Dendritic cell treated with granulocyte-macrophage colony-stimulating factor and Interleukin-4, amounts not matched to agents 40 ng/mL and 50 ng/mL, for 4 days (primary cell): ENCODE results near the gene FUT4.
A peak's percentile ranks its signal among the peaks of the same experiment; 100 is the strongest.

Source experiments
- H3K27ac Mint-ChIP-seq: one replicate; pipeline ENCODE4 v1.8.0; 2022; ENCODE audit warnings: mild to moderate bottlenecking, mixed read lengths
- H3K27me3 Mint-ChIP-seq: one replicate; pipeline ENCODE4 v1.8.0; 2022; ENCODE audit warnings: mild to moderate bottlenecking, mixed read lengths
- H3K36me3 Mint-ChIP-seq: one replicate; pipeline ENCODE4 v1.8.0; 2022; ENCODE audit warnings: low read depth, mixed read lengths
- H3K4me1 Mint-ChIP-seq: one replicate; pipeline ENCODE4 v1.8.0; 2022; ENCODE audit warnings: low read depth, mixed read lengths
- H3K4me3 Mint-ChIP-seq: one replicate; pipeline ENCODE4 v1.8.0; 2022; ENCODE audit warnings: mild to moderate bottlenecking, moderate library complexity, mixed read lengths
- H3K9me3 Mint-ChIP-seq: one replicate; pipeline ENCODE4 v1.8.0; 2022; ENCODE audit warnings: mixed read lengths
- intact Hi-C: fragments of 100-400 bp; cut with micrococcal nuclease; formaldehyde crosslinking; loops from one replicate; pipeline ENCODE4 v1.15.0; 2022

Gene FUT4

DNA sequence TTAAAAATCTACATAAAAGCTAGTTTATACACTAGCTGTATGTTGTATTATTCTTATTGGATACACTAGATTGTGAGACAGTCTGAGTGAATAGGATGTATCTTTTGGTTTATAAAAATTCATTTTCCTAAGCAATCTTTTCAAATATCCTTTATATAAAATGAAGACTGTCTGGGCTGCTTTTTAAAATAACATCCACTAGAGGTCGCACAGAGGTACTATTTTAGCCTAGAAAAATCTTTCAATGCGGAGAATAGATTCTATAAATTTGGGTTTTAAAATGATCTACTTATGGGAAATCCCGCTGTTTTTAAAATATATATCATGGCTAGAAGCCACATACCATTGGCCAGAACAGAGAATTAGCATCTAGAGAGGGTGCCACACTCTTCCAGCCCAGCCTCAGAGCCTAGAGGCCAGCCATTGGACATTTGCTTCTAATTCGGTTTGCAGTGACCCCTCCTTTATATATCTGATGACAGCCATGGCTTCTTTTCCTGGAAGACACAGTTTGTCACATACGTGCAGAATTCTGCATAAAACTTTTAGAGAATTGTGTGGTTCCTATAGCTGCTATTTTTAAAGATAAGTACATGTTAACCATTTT is 24.1 kb upstream of the FUT4 start:
- no peak overlapping the region for H3K27ac Mint-ChIP-seq
- H3K27me3 Mint-ChIP-seq = no peaks in the 10 kb centered on the region
- intact Hi-C loops = loop anchor here (1.0 to 10.0 kb wide), 3 partner anchors 79 to 375 kb away; no protein-coding TSS in a partner anchor
- H3K4me3 Mint-ChIP-seq = no peak overlapping the region
- no peaks in the 10 kb centered on the region for H3K36me3 Mint-ChIP-seq
- H3K9me3 Mint-ChIP-seq = no peaks in the 10 kb centered on the region
- no peaks in the 10 kb centered on the region for H3K4me1 Mint-ChIP-seq

- Mint-ChIP-seq H3K4me1 (peaks cover 11% of the 10 kb centered on the region), H3K4me3 (no peak overlapping the region), H3K9me3 (no peaks in the 10 kb centered on the region), H3K36me3 (no peaks in the 10 kb centered on the region), H3K27me3 (no peaks in the 10 kb centered on the region), H3K27ac (no peak overlapping the region)
- intact Hi-C loops = loop anchor here (10.0 kb wide), 1 partner anchor 373 kb away; no protein-coding TSS in a partner anchor
Measured at GRCh38 chr11:94521684-94522083, 22.0 kb upstream of the FUT4 start.

GRCh38 chr11:94524341-94524740 is 19.4 kb upstream of the FUT4 start:
- Mint-ChIP-seq H3K27ac (no peak overlapping the region), H3K36me3 (no peaks in the 10 kb centered on the region), H3K27me3 (no peaks in the 10 kb centered on the region), H3K9me3 (no peaks in the 10 kb centered on the region), H3K4me1 (peaks cover 18% of the 10 kb centered on the region), H3K4me3 (no peak overlapping the region)
- intact Hi-C loops = loop anchor here (10.0 kb wide), 1 partner anchor 370 kb away; no protein-coding TSS in a partner anchor

DNA sequence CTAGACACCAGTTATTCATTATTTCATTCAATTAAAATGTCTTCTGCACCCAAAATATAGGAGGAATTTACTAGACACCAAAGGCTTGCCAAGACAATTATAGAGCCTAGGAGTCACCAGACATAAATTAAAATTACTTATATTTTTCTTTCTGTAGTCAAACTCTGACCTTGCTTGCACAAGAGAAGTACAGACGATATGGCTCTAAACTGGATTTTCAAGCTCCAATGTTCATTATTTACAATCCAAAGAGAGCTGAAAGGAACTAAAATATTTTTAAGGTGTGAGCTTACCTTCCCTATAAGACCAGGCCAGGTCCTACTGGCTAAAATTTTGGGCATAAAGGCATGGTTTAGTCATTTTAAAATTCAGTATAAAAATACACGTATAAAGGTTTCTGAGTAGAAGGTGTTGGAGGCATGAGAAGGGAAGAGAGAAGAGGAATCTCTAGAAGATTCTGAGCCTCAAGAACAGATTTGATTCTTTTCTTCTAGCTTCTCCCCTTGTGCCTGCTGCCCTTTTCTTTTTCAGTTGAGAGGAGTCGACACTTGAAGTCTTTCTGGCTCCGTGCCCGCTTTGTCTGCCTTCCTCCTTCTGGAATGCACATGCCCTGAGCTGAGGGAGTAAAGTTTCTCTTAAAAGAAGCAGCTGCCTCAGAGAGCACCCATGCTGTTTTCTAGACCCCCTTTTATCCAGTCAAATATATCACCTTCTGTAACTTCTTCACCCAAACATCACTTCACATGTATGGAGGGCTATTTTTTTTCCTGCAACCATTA is 18.0 kb upstream of the FUT4 start:
- H3K36me3 Mint-ChIP-seq = no peaks in the 10 kb centered on the region
- peak overlapping the region; percentile 21 for H3K4me3 Mint-ChIP-seq
- no peaks in the 10 kb centered on the region for H3K9me3 Mint-ChIP-seq
- intact Hi-C loops = loop anchor here (10.0 kb wide), 1 partner anchor 369 kb away; no protein-coding TSS in a partner anchor
- H3K27ac Mint-ChIP-seq = no peak overlapping the region
- peaks cover 18% of the 10 kb centered on the region for H3K4me1 Mint-ChIP-seq
- H3K27me3 Mint-ChIP-seq = no peaks in the 10 kb centered on the region

DNA sequence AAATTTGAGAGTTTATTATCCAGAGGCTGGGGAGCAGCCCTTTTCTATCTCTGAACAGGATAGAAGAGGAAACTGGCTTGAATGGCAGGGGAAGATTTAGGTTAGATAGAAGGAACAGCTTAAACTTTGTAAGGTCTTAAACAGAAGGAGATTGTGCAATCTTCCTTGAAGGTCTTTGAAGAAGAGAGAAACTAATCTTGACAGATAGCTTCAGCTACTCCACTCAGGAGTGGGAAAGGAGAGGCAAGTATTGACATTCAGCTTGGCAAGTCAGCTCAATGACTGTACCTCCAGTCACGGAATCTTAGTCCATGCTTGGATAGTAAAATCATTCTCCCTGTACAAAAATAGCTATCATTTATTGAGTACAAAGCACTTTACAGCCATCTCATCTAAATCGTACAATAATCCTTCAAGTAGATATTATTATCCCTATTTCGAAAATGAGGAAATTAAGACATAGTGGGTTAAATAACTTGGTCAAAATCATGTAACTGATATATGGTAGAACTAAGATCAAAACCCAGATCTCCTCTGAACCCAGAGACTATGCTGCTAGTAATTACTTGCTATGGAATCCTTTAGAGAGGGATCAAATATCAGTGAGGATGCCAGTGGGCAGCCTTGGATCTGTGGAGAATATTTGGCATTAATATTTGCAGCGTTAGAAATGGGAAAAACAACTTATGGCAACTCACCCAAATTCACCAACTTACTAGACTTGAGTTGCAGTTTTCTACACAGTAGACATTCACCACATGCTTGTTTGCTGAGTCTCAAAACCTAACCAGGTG is 16.9 kb upstream of the FUT4 start:
- Mint-ChIP-seq H3K4me1 (peaks cover 18% of the 10 kb centered on the region), H3K36me3 (no peaks in the 10 kb centered on the region), H3K27ac (no peak overlapping the region), H3K27me3 (no peaks in the 10 kb centered on the region), H3K4me3 (no peak overlapping the region), H3K9me3 (no peaks in the 10 kb centered on the region)
- intact Hi-C loops = loop anchor here (10.0 kb wide), 1 partner anchor 368 kb away; no protein-coding TSS in a partner anchor

- Mint-ChIP-seq H3K9me3 (no peaks in the 10 kb centered on the region), H3K4me1 (peaks cover 26% of the 10 kb centered on the region), H3K27me3 (no peaks in the 10 kb centered on the region), H3K36me3 (no peaks in the 10 kb centered on the region), H3K4me3 (no peak overlapping the region), H3K27ac (no peak overlapping the region)
- intact Hi-C loops = loop anchor here (10.0 kb wide), 1 partner anchor 366 kb away; no protein-coding TSS in a partner anchor
Measured at GRCh38 chr11:94528551-94528950, 15.2 kb upstream of the FUT4 start.

GRCh38 chr11:94532211-94532610 is 11.5 kb upstream of the FUT4 start:
- Mint-ChIP-seq H3K36me3 (no peaks in the 10 kb centered on the region), H3K27ac (no peak overlapping the region), H3K4me3 (no peak overlapping the region), H3K27me3 (no peaks in the 10 kb centered on the region), H3K9me3 (no peaks in the 10 kb centered on the region), H3K4me1 (peaks cover 20% of the 10 kb centered on the region)
- intact Hi-C loops = loop anchor here (10.0 kb wide), 1 partner anchor 223 kb away; no protein-coding TSS in a partner anchor

- H3K4me1 Mint-ChIP-seq = peaks cover 24% of the 10 kb centered on the region
- H3K27me3 Mint-ChIP-seq = no peaks in the 10 kb centered on the region
- H3K36me3 Mint-ChIP-seq = no peaks in the 10 kb centered on the region
Measured at GRCh38 chr11:94533206-94533605, 10.5 kb upstream of the FUT4 start.

GRCh38 chr11:94533696-94534630 is 9.8 kb upstream of the FUT4 start:
- H3K4me1 Mint-ChIP-seq = peaks cover 24% of the 10 kb centered on the region
- no peaks in the 10 kb centered on the region for H3K36me3 Mint-ChIP-seq
- H3K27me3 Mint-ChIP-seq = no peaks in the 10 kb centered on the region
- H3K4me3 Mint-ChIP-seq = peak overlapping the region; percentile 44
- peak overlapping the region; percentile 79 for H3K27ac Mint-ChIP-seq
- intact Hi-C loops = loop anchor here (10.0 kb wide), 1 partner anchor 221 kb away; no protein-coding TSS in a partner anchor
- no peaks in the 10 kb centered on the region for H3K9me3 Mint-ChIP-seq

More at GRCh38 chr11:94533206-94533605, 10.5 kb upstream of the FUT4 start:
- intact Hi-C loops = loop anchor here (10.0 kb wide), 1 partner anchor 222 kb away; no protein-coding TSS in a partner anchor
- Mint-ChIP-seq H3K9me3 (no peaks in the 10 kb centered on the region), H3K27ac (no peak overlapping the region), H3K4me3 (no peak overlapping the region)

DNA sequence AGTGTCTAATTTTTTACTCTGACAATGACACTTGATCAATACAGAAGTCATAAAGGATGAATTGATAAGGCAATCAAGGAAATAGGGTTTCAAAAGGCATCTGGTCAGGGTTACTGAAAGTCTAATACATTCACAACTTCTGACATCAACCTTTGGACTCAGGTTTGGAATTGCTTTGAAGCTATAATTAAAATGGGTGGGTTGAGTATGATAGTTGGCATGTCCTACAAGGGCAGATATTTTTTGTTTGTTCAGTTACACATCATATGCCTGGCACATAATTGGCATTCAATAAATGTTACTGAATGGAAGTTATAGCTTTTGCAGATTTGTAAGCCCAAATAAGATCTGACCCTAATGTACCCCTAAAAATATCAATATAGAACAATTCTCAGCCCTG is 7.3 kb upstream of the FUT4 start:
- no peaks in the 10 kb centered on the region for H3K27me3 Mint-ChIP-seq
- peaks cover 24% of the 10 kb centered on the region for H3K4me1 Mint-ChIP-seq
- no peak overlapping the region for H3K4me3 Mint-ChIP-seq
- no peak overlapping the region for H3K27ac Mint-ChIP-seq
- intact Hi-C loops = loop anchor here (10.0 kb wide), 1 partner anchor 218 kb away; no protein-coding TSS in a partner anchor
- no peaks in the 10 kb centered on the region for H3K9me3 Mint-ChIP-seq
- H3K36me3 Mint-ChIP-seq = no peaks in the 10 kb centered on the region

GRCh38 chr11:94537031-94537600 is 6.6 kb upstream of the FUT4 start:
- H3K4me1 Mint-ChIP-seq = peaks cover 24% of the 10 kb centered on the region
- H3K27me3 Mint-ChIP-seq = no peaks in the 10 kb centered on the region
- H3K27ac Mint-ChIP-seq = no peak overlapping the region
- H3K4me3 Mint-ChIP-seq = no peak overlapping the region
- H3K9me3 Mint-ChIP-seq = no peaks in the 10 kb centered on the region
- intact Hi-C loops = loop anchor here (10.0 kb wide), 1 partner anchor 218 kb away; no protein-coding TSS in a partner anchor
- H3K36me3 Mint-ChIP-seq = no peaks in the 10 kb centered on the region

DNA sequence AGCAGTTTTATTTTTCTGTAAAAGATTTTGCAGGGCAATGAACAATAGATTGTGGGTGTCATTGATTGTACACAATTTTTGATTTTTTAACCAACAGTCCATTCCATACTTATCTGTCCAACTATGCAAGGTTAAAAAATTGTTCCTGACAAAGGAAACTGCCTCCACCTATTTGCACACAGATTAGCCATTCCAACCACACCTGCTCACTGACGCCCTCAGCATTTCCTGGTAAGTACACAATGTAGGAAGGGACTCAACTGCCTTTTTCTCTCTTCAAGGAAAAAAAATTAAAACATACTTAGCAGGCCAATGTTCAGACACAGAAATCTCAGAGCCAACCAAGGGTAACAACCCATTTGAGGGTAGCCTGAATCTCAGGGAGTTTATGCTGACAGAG is 4.3 kb upstream of the FUT4 start:
- no peaks in the 10 kb centered on the region for H3K9me3 Mint-ChIP-seq
- peaks cover 19% of the 10 kb centered on the region for H3K4me1 Mint-ChIP-seq
- H3K4me3 Mint-ChIP-seq = no peak overlapping the region
- H3K36me3 Mint-ChIP-seq = peaks cover 6% of the 10 kb centered on the region
- H3K27ac Mint-ChIP-seq = no peak overlapping the region
- intact Hi-C loops = loop anchor here (10.0 kb wide), 1 partner anchor 215 kb away; no protein-coding TSS in a partner anchor
- H3K27me3 Mint-ChIP-seq = no peaks in the 10 kb centered on the region
